CD4-positive, alpha-beta memory T cell (primary cell): Measurements from ENCODE around the gene RAD17. TPM values are rescaled to one million over a fixed set of nuclear protein-coding genes. Genes with fewer than 3 reads are reported as not detected.
"Not testable (repeated sequence)": the region's sequence is repeated elsewhere in the genome, so short reads cannot be mapped to it uniquely, and the experiment has no call there.

Experiments used
- CTCF ChIA-PET: fragments of 350-600 bp; sonication (Branson Sonifier 250); formaldehyde crosslinking; loops from one replicate; lab custom pipeline; 2021; ENCODE audit warnings: inconsistent platforms; ENCODE audit not compliant: partially characterized antibody; lab: Charles Lee
- POLR2A ChIA-PET: fragments of 350-600 bp; sonication (Branson Sonifier 250); formaldehyde crosslinking; loops from one replicate; lab custom pipeline; 2021; ENCODE audit not compliant: partially characterized antibody; lab: Charles Lee
- DNase-seq, 5 donors: peaks; one replicate each; pipeline versions ENCODE4 v3.0.0 to v3.0.0-alpha.2; 2020 to 2022; ENCODE audit warnings: mixed read lengths in 1 of 5
- H3K27ac ChIP-seq: one replicate; pipeline ENCODE4 v1.7.0; 2013; ENCODE audit warnings: low read depth, low read length
- H3K27me3 ChIP-seq: 2 replicates; pipeline ENCODE4 v1.7.0; 2013; ENCODE audit warnings: mild to moderate bottlenecking, low read length, moderate library complexity; ENCODE audit not compliant: insufficient read depth
- H3K36me3 ChIP-seq: 2 replicates; pipeline ENCODE4 v1.7.0; 2013; ENCODE audit warnings: mild to moderate bottlenecking, low read length, moderate library complexity; ENCODE audit not compliant: insufficient read depth
- H3K4me1 ChIP-seq: 2 replicates; pipeline ENCODE4 v1.7.0; 2013; ENCODE audit warnings: mild to moderate bottlenecking, low read length, moderate library complexity; ENCODE audit not compliant: insufficient read depth
- H3K4me3 ChIP-seq, 2 donors: one replicate each; pipeline ENCODE4 v1.7.0; 2013; ENCODE audit warnings: low read length in 2 of 2, mild to moderate bottlenecking in 1 of 2
- H3K9me3 ChIP-seq, 2 donors: one replicate each; pipeline ENCODE4 v1.7.0; 2013; ENCODE audit warnings: low read length in 2 of 2, control low read depth in 1 of 2; ENCODE audit not compliant: control insufficient read depth in 1 of 2
- H3K27ac Mint-ChIP-seq, 7 donors: one replicate each; pipeline ENCODE4 v1.8.0; 2020 to 2021; ENCODE audit warnings: mixed read lengths in 7 of 7, mild to moderate bottlenecking in 6 of 7, inconsistent platforms in 3 of 7, moderate library complexity in 3 of 7
- H3K27me3 Mint-ChIP-seq, 2 donors: one replicate each; pipeline ENCODE4 v1.8.0; 2020 to 2021; ENCODE audit warnings: mixed read lengths in 2 of 2
- H3K36me3 Mint-ChIP-seq, 2 donors: one replicate each; pipeline ENCODE4 v1.8.0; 2020 to 2021; ENCODE audit warnings: mixed read lengths in 2 of 2, inconsistent platforms in 1 of 2, mild to moderate bottlenecking in 1 of 2
- H3K4me1 Mint-ChIP-seq, 4 donors: one replicate each; pipeline ENCODE4 v1.8.0; 2020 to 2021; ENCODE audit warnings: mixed read lengths in 4 of 4, mild to moderate bottlenecking in 1 of 4
- H3K4me3 Mint-ChIP-seq, 8 donors: one replicate each; pipeline ENCODE4 v1.8.0; 2020 to 2021; ENCODE audit warnings: mixed read lengths in 8 of 8, mild to moderate bottlenecking in 7 of 8, moderate library complexity in 6 of 8, inconsistent platforms in 3 of 8
- H3K9me3 Mint-ChIP-seq, 8 donors: one replicate each; pipeline ENCODE4 v1.8.0; 2020 to 2021; ENCODE audit warnings: mixed read lengths in 8 of 8, mild to moderate bottlenecking in 5 of 8, inconsistent platforms in 3 of 8, moderate library complexity in 1 of 8
- intact Hi-C: fragments of 100-400 bp; cut with micrococcal nuclease; formaldehyde crosslinking; loops from one replicate; pipeline ENCODE4 v1.15.1; 2023
- polyA plus RNA-seq, 2 donors: library from polyadenylated mRNA; unstranded; fragments of 300-500 nt; fragmentation: Illumina TruSeq; gene quantifications; one replicate each; pipeline ENCODE4 v1.2.3, GENCODE V29; 2021
- total RNA-seq, 2 experiments: library from RNA; stranded (reverse); gene quantifications; one replicate each; pipeline ENCODE4 v1.2.3, GENCODE V29; 2021

Gene RAD17
- total and polyA plus RNA-seq, 4 experiments from 2014 or later = 27.5 to 31.1 (median 30.6) TPM

DNA sequence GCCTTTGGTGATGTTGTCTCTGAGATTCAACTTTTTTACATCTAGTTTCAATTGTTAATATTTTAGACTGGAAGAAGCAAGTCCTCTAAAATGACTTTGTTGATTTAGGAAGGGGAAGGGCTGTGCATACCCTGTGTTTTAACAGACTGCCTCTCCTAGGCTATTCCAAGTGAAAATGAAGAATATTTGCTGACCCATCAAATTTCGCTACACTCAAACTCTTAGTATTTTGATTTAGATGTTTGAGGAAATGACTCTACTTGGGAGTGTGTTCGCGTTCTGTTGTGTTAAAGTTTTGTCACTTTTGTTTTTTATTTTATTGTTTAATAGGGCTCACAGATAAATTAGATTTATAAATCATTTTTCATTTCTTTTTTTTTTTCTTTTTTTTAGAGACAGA is 48.9 kb downstream of the RAD17 start:
- intact Hi-C loops = loop anchor here (5.0 kb wide), 1 partner anchor 326 kb away; the partner anchor contains the start of gene SLC30A5
- DNase-seq = no peak
- no peak overlapping the region for H3K27ac Mint-ChIP-seq
- H3K36me3 ChIP-seq = no peaks in the 10 kb centered on the region
- H3K27ac ChIP-seq = no peak overlapping the region
- H3K4me3 ChIP-seq = no peak overlapping the region
- H3K9me3 ChIP-seq = no peaks in the 10 kb centered on the region
- H3K4me1 ChIP-seq = peaks cover 4% of the 10 kb centered on the region
- ChIA-PET CTCF (no interaction called here), POLR2A (no interaction called here)
- peaks cover 7 to 14% of the 10 kb centered on the region in 2 donors for H3K36me3 Mint-ChIP-seq
- H3K4me1 Mint-ChIP-seq = peaks cover 2 to 18% (median 13%) of the 10 kb centered on the region in 4 donors
- H3K27me3 ChIP-seq = no peaks in the 10 kb centered on the region
- H3K27me3 Mint-ChIP-seq = no peaks in the 10 kb centered on the region
- no peak overlapping the region for H3K4me3 Mint-ChIP-seq
- peaks cover 0 to 9% (median 0%) of the 10 kb centered on the region in 8 donors for H3K9me3 Mint-ChIP-seq

DNA sequence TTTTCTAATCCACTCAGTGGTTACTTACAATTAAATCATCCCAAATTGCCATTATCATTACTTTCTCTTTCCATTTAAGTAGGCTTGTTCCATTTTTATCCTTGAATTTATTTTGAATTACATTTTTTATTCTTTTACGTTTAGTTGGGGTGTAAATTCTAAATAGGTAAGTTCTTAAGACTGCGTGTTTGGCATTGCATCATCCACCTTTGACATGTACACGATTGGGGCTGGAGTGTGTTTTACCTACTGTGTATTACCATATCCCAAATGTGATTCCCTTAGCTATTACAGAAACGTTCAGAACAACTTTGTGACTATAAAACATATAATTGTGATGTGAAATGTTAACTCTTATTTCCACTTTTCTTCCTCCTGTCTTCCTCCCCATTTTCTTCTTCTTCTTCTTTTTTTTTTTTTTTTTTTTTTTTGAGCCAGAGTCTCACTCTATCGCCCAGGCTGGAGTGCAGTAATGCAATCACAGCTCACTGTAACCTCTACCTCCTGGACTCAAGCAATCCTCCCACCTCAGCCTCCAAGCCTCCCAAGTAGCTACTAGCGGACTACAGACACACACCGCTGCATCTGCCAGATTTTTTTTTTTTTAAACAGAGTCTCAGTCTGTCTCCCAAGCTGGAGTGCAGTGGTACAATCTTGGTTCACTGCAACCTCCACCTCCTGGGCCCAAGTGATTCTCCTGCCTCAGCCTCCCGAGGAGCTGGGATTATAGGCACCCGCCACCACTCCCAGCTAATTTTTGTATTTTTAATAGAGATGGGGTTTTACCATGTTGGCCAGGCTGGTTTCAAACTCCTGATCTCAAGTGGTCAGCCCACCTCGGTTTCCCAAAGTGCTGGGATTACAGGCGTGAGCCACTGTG is 62.0 kb downstream of the RAD17 start:
- Mint-ChIP-seq H3K4me3 (no peak overlapping the region), H3K36me3 (peaks cover 0 to 5% of the 10 kb centered on the region in 2 donors), H3K4me1 (no peaks in the 10 kb centered on the region), H3K9me3 (no peaks in the 10 kb centered on the region), H3K27me3 (no peaks in the 10 kb centered on the region), H3K27ac (peak overlapping the region in 1 of 7 donors; percentile 21)
- DNase-seq = no peak
- no peaks in the 10 kb centered on the region for H3K4me1 ChIP-seq
- H3K27ac ChIP-seq = no peak overlapping the region
- H3K9me3 ChIP-seq = no peaks in the 10 kb centered on the region
- CTCF ChIA-PET = interaction anchor here (0.7 kb wide), 1 partner anchor 45 kb away, joined by 3 read pairs; no protein-coding TSS in a partner anchor
- intact Hi-C loops = no loop called here
- H3K4me3 ChIP-seq = no peak overlapping the region
- POLR2A ChIA-PET = no interaction called here
- H3K36me3 ChIP-seq = no peaks in the 10 kb centered on the region
- H3K27me3 ChIP-seq = no peaks in the 10 kb centered on the region

DNA sequence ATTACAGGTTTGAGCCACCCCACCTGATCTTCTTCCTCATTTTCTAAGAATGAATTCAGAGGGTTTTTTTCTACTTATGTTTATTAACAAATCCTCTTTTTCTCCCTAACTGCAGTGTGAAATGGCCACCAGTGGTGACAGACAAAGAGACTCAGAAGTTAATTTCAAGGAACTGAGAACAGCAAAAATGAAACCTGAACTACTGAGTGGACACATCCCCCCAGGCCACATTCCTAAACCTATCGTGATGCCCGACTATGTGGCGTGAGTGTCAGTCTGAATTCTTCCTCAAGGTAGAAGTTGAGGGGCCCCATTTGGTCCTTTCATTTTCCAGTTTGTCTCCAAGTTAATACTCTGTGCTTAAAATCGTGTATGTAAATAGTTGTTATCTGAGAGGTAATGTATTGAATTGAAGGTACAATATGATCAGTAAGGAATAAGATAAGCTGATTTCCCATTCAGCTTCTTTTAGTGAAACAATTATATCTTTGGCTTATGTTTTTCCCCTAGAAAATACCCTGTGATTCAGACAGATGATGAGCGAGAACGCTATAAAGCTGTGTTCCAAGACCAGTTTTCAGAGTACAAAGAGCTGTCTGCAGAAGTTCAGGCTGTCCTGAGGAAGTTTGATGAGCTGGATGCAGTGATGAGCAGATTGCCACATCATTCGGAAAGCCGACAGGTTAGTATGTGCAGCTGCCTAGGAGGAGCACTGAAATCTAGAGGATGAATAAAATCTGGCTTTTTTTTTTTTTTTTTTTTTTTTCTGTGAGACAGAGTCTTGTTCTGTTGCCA is 63.0 kb downstream of the RAD17 start:
- Mint-ChIP-seq H3K27ac (no peak overlapping the region), H3K4me1 (no peaks in the 10 kb centered on the region), H3K36me3 (peaks cover 0 to 5% of the 10 kb centered on the region in 2 donors), H3K4me3 (no peak overlapping the region), H3K27me3 (no peaks in the 10 kb centered on the region), H3K9me3 (no peaks in the 10 kb centered on the region)
- DNase-seq = no peak
- Histone ChIP-seq H3K27ac (no peak overlapping the region), H3K4me3 (no peak overlapping the region), H3K9me3 (no peaks in the 10 kb centered on the region), H3K36me3 (no peaks in the 10 kb centered on the region), H3K27me3 (no peaks in the 10 kb centered on the region), H3K4me1 (no peaks in the 10 kb centered on the region)
- intact Hi-C loops = no loop called here
- POLR2A ChIA-PET = no interaction called here
- CTCF ChIA-PET = interaction anchor here (0.7 kb wide), 1 partner anchor 1153 kb away, joined by 3 read pairs; no protein-coding TSS in a partner anchor

DNA sequence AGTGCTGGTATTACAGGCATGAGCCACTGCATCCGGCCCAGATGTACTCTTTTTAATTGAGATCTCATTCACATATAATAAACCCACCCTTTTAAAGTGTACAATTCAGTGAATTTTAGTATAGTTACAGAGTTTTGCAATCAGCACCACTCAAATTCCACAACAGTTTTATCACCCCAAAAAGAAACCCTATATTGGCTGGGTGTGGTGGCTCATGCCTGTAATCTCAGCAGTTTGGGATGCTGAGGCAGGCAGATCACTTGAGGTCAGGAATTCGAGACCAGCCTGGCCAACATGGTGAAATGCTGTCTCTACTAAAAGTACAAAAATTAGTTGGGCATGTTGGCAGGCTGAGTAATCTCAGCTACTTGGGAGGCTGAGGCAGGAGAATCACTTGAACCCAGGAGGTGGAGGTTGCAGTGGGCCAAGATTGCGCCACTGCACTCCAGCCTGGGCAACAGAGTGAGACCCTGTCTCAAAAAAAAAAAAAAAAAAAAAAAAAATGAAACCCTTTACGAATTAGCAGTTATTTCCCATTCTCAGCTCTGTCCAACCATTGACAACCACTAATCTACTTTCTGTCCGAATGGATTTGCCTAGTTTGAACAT is 65.8 kb downstream of the RAD17 start:
- H3K27me3 ChIP-seq, intact Hi-C loops, H3K36me3 ChIP-seq, POLR2A ChIA-PET, H3K4me1 ChIP-seq, H3K36me3 Mint-ChIP-seq, H3K4me3 Mint-ChIP-seq, H3K9me3 ChIP-seq, CTCF ChIA-PET, H3K4me1 Mint-ChIP-seq, H3K4me3 ChIP-seq, H3K27me3 Mint-ChIP-seq, H3K9me3 Mint-ChIP-seq, H3K27ac Mint-ChIP-seq, H3K27ac ChIP-seq, DNase-seq: not testable (repeated sequence)

DNA sequence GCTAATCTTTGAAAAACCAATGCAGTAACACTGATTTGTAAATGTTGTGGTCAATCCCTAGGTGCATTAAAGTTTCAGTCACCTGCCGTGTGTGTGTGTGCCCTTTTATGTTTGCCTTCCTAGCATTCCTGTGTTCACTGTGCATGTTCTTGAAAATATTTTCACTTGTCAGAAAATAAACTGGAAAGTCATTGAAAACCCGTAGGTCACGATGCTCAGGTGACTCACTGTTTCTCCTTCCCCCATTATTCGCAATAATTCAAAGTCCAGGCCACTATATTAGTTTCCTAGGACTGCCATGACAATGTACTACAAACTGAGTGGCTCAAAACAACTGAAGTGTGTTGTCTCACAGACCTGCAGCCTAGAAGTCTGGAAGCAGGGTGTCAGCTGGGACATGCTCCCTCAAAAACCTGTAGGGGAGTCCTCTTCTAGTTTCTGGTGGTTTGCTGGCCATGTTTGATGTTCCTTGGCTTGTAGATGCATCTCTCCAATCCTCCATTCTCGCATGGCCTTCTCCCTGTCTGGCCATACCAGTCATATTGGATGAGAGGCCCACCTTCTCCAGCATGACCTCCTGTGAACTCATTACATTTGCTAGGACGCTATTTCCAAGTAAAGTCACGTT is 74.6 kb downstream of the RAD17 start:
- intact Hi-C loops = no loop called here
- H3K27me3 Mint-ChIP-seq = no peaks in the 10 kb centered on the region
- no peaks in the 10 kb centered on the region for H3K27me3 ChIP-seq
- POLR2A ChIA-PET = no interaction called here
- H3K9me3 ChIP-seq = no peaks in the 10 kb centered on the region
- CTCF ChIA-PET = no interaction called here
- H3K27ac ChIP-seq = no peak overlapping the region
- H3K9me3 Mint-ChIP-seq = no peaks in the 10 kb centered on the region
- no peaks in the 10 kb centered on the region for H3K36me3 Mint-ChIP-seq
- no peaks in the 10 kb centered on the region for H3K4me1 Mint-ChIP-seq
- no peak for DNase-seq
- no peak overlapping the region for H3K4me3 Mint-ChIP-seq
- H3K4me1 ChIP-seq = no peaks in the 10 kb centered on the region
- H3K27ac Mint-ChIP-seq = peak overlapping the region in 1 of 7 donors; percentile 36
- no peaks in the 10 kb centered on the region for H3K36me3 ChIP-seq
- H3K4me3 ChIP-seq = no peak overlapping the region

DNA sequence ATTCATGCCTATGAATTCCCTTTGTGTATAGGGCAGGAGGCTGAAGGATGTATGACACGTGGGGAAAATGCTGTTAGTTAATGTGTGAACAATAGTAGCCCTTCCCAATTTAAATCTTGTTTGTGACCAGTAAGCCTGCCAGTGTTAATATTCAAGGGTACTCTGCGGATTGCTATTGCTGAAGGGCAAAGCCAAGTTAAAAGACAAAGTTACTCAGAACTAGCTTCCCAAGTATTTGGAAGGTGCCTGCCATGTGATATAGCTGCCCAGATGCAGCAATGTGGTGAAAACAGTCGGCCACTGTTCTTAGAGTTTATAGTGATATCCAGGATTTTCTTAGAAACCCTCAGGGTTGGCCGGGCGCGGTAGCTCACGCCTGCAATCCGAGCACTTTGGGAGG is 79.9 kb downstream of the RAD17 start:
- Mint-ChIP-seq H3K27me3 (peaks cover 0 to 2% of the 10 kb centered on the region in 2 donors), H3K4me1 (no peaks in the 10 kb centered on the region), H3K9me3 (no peaks in the 10 kb centered on the region), H3K4me3 (no peak overlapping the region), H3K27ac (no peak overlapping the region), H3K36me3 (no peaks in the 10 kb centered on the region)
- intact Hi-C loops = no loop called here
- no peak for DNase-seq
- ChIA-PET POLR2A (no interaction called here), CTCF (no interaction called here)
- Histone ChIP-seq H3K9me3 (no peaks in the 10 kb centered on the region), H3K4me1 (no peaks in the 10 kb centered on the region), H3K36me3 (no peaks in the 10 kb centered on the region), H3K4me3 (no peak overlapping the region), H3K27ac (no peak overlapping the region), H3K27me3 (no peaks in the 10 kb centered on the region)

DNA sequence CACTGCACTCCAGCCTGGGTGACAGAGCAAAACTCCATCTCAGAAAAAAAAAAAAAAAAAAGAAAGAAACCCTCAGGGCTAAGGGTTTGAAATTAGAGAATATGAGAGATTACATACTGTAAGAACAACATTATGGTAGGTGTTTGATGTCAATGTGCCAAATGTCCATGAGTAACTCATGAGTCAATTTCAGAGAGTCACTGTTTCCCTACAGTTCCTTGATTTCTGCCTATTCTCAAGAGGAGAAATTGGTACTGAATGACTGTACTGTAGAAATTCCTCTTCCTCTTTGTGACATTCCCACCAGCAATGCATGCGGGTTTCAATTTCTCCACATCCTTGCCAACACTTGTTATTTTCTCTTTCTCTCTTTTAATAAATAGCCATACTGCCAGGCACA is 80.5 kb downstream of the RAD17 start:
- H3K4me3 Mint-ChIP-seq = no peak overlapping the region
- DNase-seq = no peak
- Histone ChIP-seq H3K27me3 (no peaks in the 10 kb centered on the region), H3K27ac (no peak overlapping the region), H3K4me1 (no peaks in the 10 kb centered on the region), H3K36me3 (no peaks in the 10 kb centered on the region), H3K4me3 (no peak overlapping the region), H3K9me3 (no peaks in the 10 kb centered on the region)
- ChIA-PET POLR2A (no interaction called here), CTCF (no interaction called here)
- H3K4me1 Mint-ChIP-seq = no peaks in the 10 kb centered on the region
- no peaks in the 10 kb centered on the region for H3K36me3 Mint-ChIP-seq
- no peak overlapping the region for H3K27ac Mint-ChIP-seq
- peaks cover 0 to 5% of the 10 kb centered on the region in 2 donors for H3K27me3 Mint-ChIP-seq
- intact Hi-C loops = no loop called here
- no peaks in the 10 kb centered on the region for H3K9me3 Mint-ChIP-seq
